ENCODE results near the gene MYL7.
"Not testable (repeated sequence)": the region's sequence is repeated elsewhere in the genome, so short reads cannot be mapped to it uniquely, and the experiment has no call there.

MYL7 gene

GRCh38 chr7:44139311-44140010 lies 1.7 kb downstream of the MYL7 start:
- H3K4me3 ChIP-seq (ENCODE audit: low read depth, low read length), result no peak overlapping the region
- H3K9me3 ChIP-seq (ENCODE audit: control insufficient read depth, insufficient read depth, low read length), result no peaks in the 10 kb centered on the region
- no peak overlapping the region for H3K27ac ChIP-seq (ENCODE audit: low read depth, low read length)
- no peaks in the 10 kb centered on the region for H3K36me3 ChIP-seq (ENCODE audit: control insufficient read depth, insufficient read depth, low read length)
- H3K27me3 ChIP-seq (ENCODE audit: control insufficient read depth, insufficient read depth, low read length), result peaks cover 7% of the 10 kb centered on the region
- no peaks in the 10 kb centered on the region for H3K4me1 ChIP-seq (ENCODE audit: control insufficient read depth, insufficient read depth, low read length)
- no peak overlapping the region for H3K9ac ChIP-seq (ENCODE audit: low read depth, low read length)

DNA sequence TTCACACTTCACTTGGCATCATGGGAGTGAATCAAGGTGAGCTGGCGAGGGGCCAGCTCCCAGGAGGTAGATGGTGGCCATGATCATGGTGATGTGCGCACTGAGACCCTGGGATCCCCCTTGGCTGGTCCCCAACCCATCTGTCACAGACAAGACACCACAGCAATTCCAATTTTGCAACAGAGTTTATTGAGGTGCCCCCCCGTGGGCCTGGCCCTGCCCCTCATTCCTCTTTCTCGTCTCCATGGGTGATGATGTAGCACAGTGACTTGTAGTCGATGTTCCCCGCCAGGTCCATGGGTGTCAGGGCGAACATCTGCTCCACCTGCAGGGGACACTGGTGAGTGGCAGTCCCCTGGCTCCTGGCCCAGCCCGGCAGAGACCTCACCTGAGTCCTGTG lies 2.4 kb downstream of the MYL7 start:
- Histone ChIP-seq H3K27ac (ENCODE audit: low read depth, low read length) (no peak overlapping the region), H3K4me1 (ENCODE audit: control insufficient read depth, insufficient read depth, low read length) (no peaks in the 10 kb centered on the region), H3K9ac (ENCODE audit: low read depth, low read length) (no peak overlapping the region), H3K9me3 (ENCODE audit: control insufficient read depth, insufficient read depth, low read length) (no peaks in the 10 kb centered on the region), H3K36me3 (ENCODE audit: control insufficient read depth, insufficient read depth, low read length) (no peaks in the 10 kb centered on the region), H3K4me3 (ENCODE audit: low read depth, low read length) (no peak overlapping the region), H3K27me3 (ENCODE audit: control insufficient read depth, insufficient read depth, low read length) (0 out of 2 replicates have a peak, but pooled peaks cover 3% of the 10 kb centered on the region)

- H3K9ac ChIP-seq (ENCODE audit: low read depth, low read length), result no peak overlapping the region
These were observed 4.4 kb downstream of the MYL7 start for GRCh38 chr7:44136731-44137130.

GRCh38 chr7:44134943-44135628 lies 6.0 kb downstream of the MYL7 start:
- Histone ChIP-seq H3K27me3 (ENCODE audit: control insufficient read depth, insufficient read depth, low read length) (0 out of 2 replicates have a peak, but pooled peaks cover 3% of the 10 kb centered on the region), H3K4me1 (ENCODE audit: control insufficient read depth, insufficient read depth, low read length) (peaks cover 6% of the 10 kb centered on the region; the same call in 1 of the 2 replicates), H3K27ac (ENCODE audit: low read depth, low read length) (no peak overlapping the region), H3K9me3 (ENCODE audit: control insufficient read depth, insufficient read depth, low read length) (no peaks in the 10 kb centered on the region), H3K36me3 (ENCODE audit: control insufficient read depth, insufficient read depth, low read length) (no peaks in the 10 kb centered on the region), H3K4me3 (ENCODE audit: low read depth, low read length) (no peak overlapping the region), H3K9ac (ENCODE audit: low read depth, low read length) (no peak overlapping the region)

More at GRCh38 chr7:44136731-44137130, 4.4 kb downstream of the MYL7 start:
- Histone ChIP-seq H3K4me1 (ENCODE audit: control insufficient read depth, insufficient read depth, low read length) (peaks cover 6% of the 10 kb centered on the region; the same call in 1 of the 2 replicates), H3K36me3 (ENCODE audit: control insufficient read depth, insufficient read depth, low read length) (no peaks in the 10 kb centered on the region), H3K27ac (ENCODE audit: low read depth, low read length) (no peak overlapping the region), H3K4me3 (ENCODE audit: low read depth, low read length) (no peak overlapping the region), H3K9me3 (ENCODE audit: control insufficient read depth, insufficient read depth, low read length) (no peaks in the 10 kb centered on the region), H3K27me3 (ENCODE audit: control insufficient read depth, insufficient read depth, low read length) (0 out of 2 replicates have a peak, but pooled peaks cover 3% of the 10 kb centered on the region)

DNA sequence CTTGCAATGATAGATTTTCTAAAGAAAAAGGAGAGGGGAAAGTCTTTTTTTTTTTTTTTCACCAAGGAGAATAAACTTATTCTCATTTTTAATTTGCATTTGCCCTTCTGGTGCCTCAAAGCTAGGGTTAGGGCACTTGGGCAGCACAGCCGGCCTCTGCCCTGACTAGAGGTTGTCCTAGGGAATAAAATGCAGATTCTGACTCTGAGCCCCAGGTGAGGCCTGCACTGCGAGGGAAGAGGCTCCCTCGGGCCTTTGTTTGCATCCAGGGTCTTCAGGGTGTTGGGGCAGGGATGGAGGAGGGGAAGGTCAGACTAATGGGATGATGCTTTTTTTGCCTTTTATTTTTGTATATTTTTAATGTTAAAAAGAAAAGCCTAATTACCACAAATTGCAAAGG lies 7.8 kb downstream of the MYL7 start:
- no peaks in the 10 kb centered on the region for H3K9me3 ChIP-seq (ENCODE audit: control insufficient read depth, insufficient read depth, low read length)
- H3K9ac ChIP-seq (ENCODE audit: low read depth, low read length), result no peak overlapping the region
- no peaks in the 10 kb centered on the region for H3K36me3 ChIP-seq (ENCODE audit: control insufficient read depth, insufficient read depth, low read length)
- H3K4me1 ChIP-seq (ENCODE audit: control insufficient read depth, insufficient read depth, low read length), result peaks cover 6% of the 10 kb centered on the region; the same call in 1 of the 2 replicates
- no peak overlapping the region for H3K4me3 ChIP-seq (ENCODE audit: low read depth, low read length)
- 0 out of 2 replicates have a peak, but pooled peaks cover 3% of the 10 kb centered on the region for H3K27me3 ChIP-seq (ENCODE audit: control insufficient read depth, insufficient read depth, low read length)
- H3K27ac ChIP-seq (ENCODE audit: low read depth, low read length), result no peak overlapping the region

DNA sequence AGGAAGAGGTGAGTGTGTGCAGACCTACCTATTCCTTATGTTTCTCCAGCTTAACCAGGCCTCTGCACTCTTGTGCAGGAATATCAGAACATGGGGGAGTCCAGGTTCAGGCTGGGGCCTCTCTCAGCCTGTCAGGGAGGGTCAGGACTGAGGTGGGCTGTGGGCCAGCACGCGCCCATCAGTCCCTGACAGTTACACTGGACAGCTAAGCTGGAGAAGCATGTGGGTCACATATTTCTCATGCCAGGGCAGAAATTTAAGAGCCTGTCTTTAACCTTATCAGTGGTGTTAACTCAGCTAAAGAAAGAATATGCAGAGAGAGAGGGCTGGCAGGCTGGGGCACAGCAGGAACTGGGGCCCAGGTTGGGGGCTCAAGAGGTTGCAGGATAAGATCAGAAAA lies 9.1 kb downstream of the MYL7 start:
- Histone ChIP-seq H3K9ac (ENCODE audit: low read depth, low read length) (no peak overlapping the region), H3K27ac (ENCODE audit: low read depth, low read length) (no peak overlapping the region), H3K27me3 (ENCODE audit: control insufficient read depth, insufficient read depth, low read length) (0 out of 2 replicates have a peak, but pooled peaks cover 3% of the 10 kb centered on the region), H3K4me3 (ENCODE audit: low read depth, low read length) (no peak overlapping the region), H3K36me3 (ENCODE audit: control insufficient read depth, insufficient read depth, low read length) (no peaks in the 10 kb centered on the region), H3K4me1 (ENCODE audit: control insufficient read depth, insufficient read depth, low read length) (peaks cover 6% of the 10 kb centered on the region; the same call in 1 of the 2 replicates), H3K9me3 (ENCODE audit: control insufficient read depth, insufficient read depth, low read length) (no peaks in the 10 kb centered on the region)

GRCh38 chr7:44131173-44132029 lies 9.7 kb downstream of the MYL7 start:
- H3K4me3 ChIP-seq (ENCODE audit: low read depth, low read length), result no peak overlapping the region
- no peak overlapping the region for H3K27ac ChIP-seq (ENCODE audit: low read depth, low read length)
- H3K4me1 ChIP-seq (ENCODE audit: control insufficient read depth, insufficient read depth, low read length), result peaks cover 6% of the 10 kb centered on the region; the same call in 1 of the 2 replicates
- H3K36me3 ChIP-seq (ENCODE audit: control insufficient read depth, insufficient read depth, low read length), result no peaks in the 10 kb centered on the region
- H3K9ac ChIP-seq (ENCODE audit: low read depth, low read length), result no peak overlapping the region
- 0 out of 2 replicates have a peak, but pooled peaks cover 3% of the 10 kb centered on the region for H3K27me3 ChIP-seq (ENCODE audit: control insufficient read depth, insufficient read depth, low read length)
- H3K9me3 ChIP-seq (ENCODE audit: control insufficient read depth, insufficient read depth, low read length), result no peaks in the 10 kb centered on the region

- Histone ChIP-seq H3K27me3 (ENCODE audit: control insufficient read depth, insufficient read depth, low read length) (peaks cover 5% of the 10 kb centered on the region), H3K36me3 (ENCODE audit: control insufficient read depth, insufficient read depth, low read length) (no peaks in the 10 kb centered on the region), H3K9me3 (ENCODE audit: control insufficient read depth, insufficient read depth, low read length) (no peaks in the 10 kb centered on the region), H3K4me3 (ENCODE audit: low read depth, low read length) (no peak overlapping the region), H3K27ac (ENCODE audit: low read depth, low read length) (no peak overlapping the region), H3K4me1 (ENCODE audit: control insufficient read depth, insufficient read depth, low read length) (peaks cover 6% of the 10 kb centered on the region; the same call in 1 of the 2 replicates), H3K9ac (ENCODE audit: low read depth, low read length) (no peak overlapping the region)
These were observed 12.2 kb downstream of the MYL7 start for GRCh38 chr7:44128721-44129582.

- H3K9ac ChIP-seq (ENCODE audit: low read depth, low read length), result no peak overlapping the region
- no peaks in the 10 kb centered on the region for H3K36me3 ChIP-seq (ENCODE audit: control insufficient read depth, insufficient read depth, low read length)
- peaks cover 5% of the 10 kb centered on the region for H3K27me3 ChIP-seq (ENCODE audit: control insufficient read depth, insufficient read depth, low read length)
- no peak overlapping the region for H3K27ac ChIP-seq (ENCODE audit: low read depth, low read length)
- no peak overlapping the region for H3K4me3 ChIP-seq (ENCODE audit: low read depth, low read length)
- H3K9me3 ChIP-seq (ENCODE audit: control insufficient read depth, insufficient read depth, low read length), result no peaks in the 10 kb centered on the region
- no peaks in the 10 kb centered on the region; the same call in 1 of the 2 replicates for H3K4me1 ChIP-seq (ENCODE audit: control insufficient read depth, insufficient read depth, low read length)
These were observed 14.0 kb downstream of the MYL7 start for GRCh38 chr7:44127161-44127560.

GRCh38 chr7:44126574-44126973 lies 14.6 kb downstream of the MYL7 start:
- not testable (repeated sequence) for H3K27me3 ChIP-seq (ENCODE audit: control insufficient read depth, insufficient read depth, low read length); H3K4me1 ChIP-seq (ENCODE audit: control insufficient read depth, insufficient read depth, low read length); H3K9ac ChIP-seq (ENCODE audit: low read depth, low read length); H3K4me3 ChIP-seq (ENCODE audit: low read depth, low read length); H3K27ac ChIP-seq (ENCODE audit: low read depth, low read length); H3K9me3 ChIP-seq (ENCODE audit: control insufficient read depth, insufficient read depth, low read length); H3K36me3 ChIP-seq (ENCODE audit: control insufficient read depth, insufficient read depth, low read length)

Data from HUES48 (cell line).